A673 (cell line): ENCODE measurements around the gene SIX2. TPM values are rescaled to one million over a fixed set of nuclear protein-coding genes. Genes with fewer than 3 reads are reported as not detected.

Experiments used
- BruUV-seq: library from RNA; stranded (reverse); fragments of 400-500 nt; replicated peaks from 2 replicates; lab custom pipeline; 2021; lab: Mats Ljungman, UMichigan
- CTCF ChIA-PET: fragments of 300-600 bp; sonication (Branson Sonifier 250); formaldehyde crosslinking; loops from one replicate; lab custom pipeline; 2022; ENCODE audit warnings: antibody characterized with exemption; lab: Charles Lee
- POLR2A ChIA-PET: fragments of 300-600 bp; sonication (Branson Sonifier 250); formaldehyde crosslinking; loops from one replicate; lab custom pipeline; 2022; ENCODE audit warnings: antibody characterized with exemption; ENCODE audit not compliant: low non-redundant PET; lab: Charles Lee
- DNase-seq: peaks from one replicate; pipeline ENCODE4 v3.0.0-alpha.2; 2015; ENCODE audit warnings: low spot score
- H3K27ac ChIP-seq: fragments of 200-600 bp; sonication (generic); 2 replicates; pipeline ENCODE4 v1.5.1; 2016; ENCODE audit warnings: mixed run types, low read depth, mild to moderate bottlenecking, mixed read lengths, antibody characterized with exemption, low read length; ENCODE audit not compliant: poor library complexity, severe bottlenecking
- H3K27me3 ChIP-seq: fragments of 200-600 bp; sonication (generic); replicated peaks from 2 replicates; pipeline ENCODE4 v1.6.1; 2017; ENCODE audit warnings: mixed run types, low read depth, mild to moderate bottlenecking, mixed read lengths, antibody characterized with exemption, low read length; ENCODE audit not compliant: insufficient read depth, poor library complexity
- H3K36me3 ChIP-seq: fragments of 200-600 bp; sonication (generic); 2 replicates; pipeline ENCODE4 v1.6.1; 2016; ENCODE audit warnings: mixed run types, mild to moderate bottlenecking, mixed read lengths, antibody characterized with exemption, low read length; ENCODE audit not compliant: insufficient read depth, poor library complexity, severe bottlenecking
- H3K4me1 ChIP-seq: fragments of 200-600 bp; sonication (generic); 2 replicates; pipeline ENCODE4 v1.6.1; 2017; ENCODE audit warnings: mixed run types, mild to moderate bottlenecking, mixed read lengths, antibody characterized with exemption, low read length; ENCODE audit not compliant: insufficient read depth, poor library complexity, severe bottlenecking
- H3K4me3 ChIP-seq: fragments of 200-600 bp; sonication (generic); 2 replicates; pipeline ENCODE4 v1.5.1; 2016; ENCODE audit warnings: low read depth, mixed run types, mild to moderate bottlenecking, mixed read lengths, low read length; ENCODE audit not compliant: poor library complexity, severe bottlenecking
- H3K9me3 ChIP-seq: fragments of 200-600 bp; sonication (generic); 2 replicates; pipeline ENCODE4 v1.6.1; 2016; ENCODE audit warnings: mixed run types, low read depth, mild to moderate bottlenecking, mixed read lengths, antibody characterized with exemption, low read length; ENCODE audit not compliant: poor library complexity, severe bottlenecking
- CTCF ChIP-seq: fragments of 300-800, 200-600 bp; sonication (generic); conservative IDR thresholded peaks from 2 replicates; pipeline ENCODE4 v1.5.1; 2017; ENCODE audit warnings: low read depth, mild to moderate bottlenecking, antibody characterized with exemption, low read length, moderate library complexity, mixed read lengths
- EZH2 ChIP-seq: fragments of 200-600 bp; sonication (generic); IDR thresholded peaks from 2 replicates; pipeline ENCODE4 v1.6.1; 2017; ENCODE audit warnings: borderline replicate concordance, low read depth, mild to moderate bottlenecking, mixed read lengths, antibody characterized with exemption, low read length; ENCODE audit not compliant: poor library complexity, severe bottlenecking
- intact Hi-C: fragments of 100-400 bp; cut with micrococcal nuclease; formaldehyde crosslinking; loops from one replicate; pipeline ENCODE4 v1.10.0; 2022; ENCODE audit not compliant: unreplicated experiment
- total RNA-seq: library from RNA; stranded (reverse); gene quantifications from 2 replicates; pipeline ENCODE4 v1.2.3, GENCODE V29; 2021

SIX2 gene
- total RNA-seq, 1 experiment from 2014 or later: not detected

GRCh38 chr2:44997963-44998362 lies 11.3 kb downstream of the SIX2 start:
- no TSS peak for BruUV-seq
- no peaks in the 10 kb centered on the region for H3K4me1 ChIP-seq
- no peak overlapping the region for H3K27ac ChIP-seq
- CTCF ChIA-PET: no interaction called here
- H3K27me3 ChIP-seq: peaks cover 47% of the 10 kb centered on the region
- POLR2A ChIA-PET: no interaction called here
- intact Hi-C loops: no loop called here
- H3K4me3 ChIP-seq: no peak overlapping the region
- H3K9me3 ChIP-seq: no peaks in the 10 kb centered on the region
- TF ChIP-seq EZH2 (no peak), CTCF (no peak)
- no peak for DNase-seq
- H3K36me3 ChIP-seq: no peaks in the 10 kb centered on the region

- ChIA-PET POLR2A (no interaction called here), CTCF (no interaction called here)
- no peak for DNase-seq
- Histone ChIP-seq H3K27me3 (peaks cover 57% of the 10 kb centered on the region), H3K27ac (no peak overlapping the region), H3K9me3 (no peaks in the 10 kb centered on the region), H3K4me1 (no peaks in the 10 kb centered on the region), H3K36me3 (no peaks in the 10 kb centered on the region), H3K4me3 (no peak overlapping the region)
- intact Hi-C loops: no loop called here
- no TSS peak for BruUV-seq
- TF ChIP-seq CTCF (no peak), EZH2 (no peak)
Measured at GRCh38 chr2:44996356-44996755, 12.9 kb downstream of the SIX2 start.

GRCh38 chr2:44994377-44994776 lies 14.9 kb downstream of the SIX2 start:
- no peak overlapping the region for H3K27ac ChIP-seq
- DNase-seq: no peak
- no peaks in the 10 kb centered on the region for H3K4me1 ChIP-seq
- H3K36me3 ChIP-seq: no peaks in the 10 kb centered on the region
- peaks cover 61% of the 10 kb centered on the region for H3K27me3 ChIP-seq
- H3K4me3 ChIP-seq: no peak overlapping the region
- BruUV-seq: no TSS peak
- H3K9me3 ChIP-seq: no peaks in the 10 kb centered on the region
- CTCF ChIA-PET: no interaction called here
- TF ChIP-seq EZH2 (no peak), CTCF (no peak)
- intact Hi-C loops: no loop called here
- POLR2A ChIA-PET: no interaction called here
